B cell (primary cell): ENCODE measurements around the gene GANAB. TPM values are rescaled to one million over a fixed set of nuclear protein-coding genes. Genes with fewer than 3 reads are reported as not detected.
A peak's percentile ranks its signal among the peaks of the same experiment; 100 is the strongest.

ENCODE experiments used
- ATAC-seq: fragments of 200-7000 bp; cut with Tn5 transposase; one replicate; pipeline ENCODE4 v1.10.0; 2021; ENCODE audit warnings: low read depth, mild to moderate bottlenecking, moderate number of reproducible peaks, moderate library complexity
- CTCF ChIA-PET: fragments of 350-600 bp; sonication (Branson Sonifier 250); formaldehyde crosslinking; loops from one replicate; lab custom pipeline; 2021; ENCODE audit warnings: antibody characterized with exemption, inconsistent platforms; lab: Charles Lee
- POLR2A ChIA-PET: fragments of 350-600 bp; sonication (Branson Sonifier 250); formaldehyde crosslinking; loops from one replicate; lab custom pipeline; 2021; ENCODE audit warnings: antibody characterized with exemption; lab: Charles Lee
- DNase-seq: peaks from one replicate; pipeline ENCODE4 v3.0.0; 2013
- H2AFZ ChIP-seq: 2 replicates; pipeline ENCODE4 v1.6.1; 2012; ENCODE audit warnings: mild to moderate bottlenecking, low read depth, low read length; ENCODE audit not compliant: insufficient read depth, poor library complexity, severe bottlenecking
- H3K27ac ChIP-seq, 2 donors: 1 replicate in 1 of 2; 2 replicates in 1 of 2; pipeline ENCODE4 v1.5.1; 2012 to 2013; ENCODE audit warnings: low read length in 2 of 2, mild to moderate bottlenecking in 2 of 2, moderate library complexity in 1 of 2
- H3K27me3 ChIP-seq, 4 experiments: fragments of 200-600 bp in 1 of 4; sonication (generic) in 1 of 4; replicated peaks in 1 of 4; 1 replicate in 2 of 4; 2 replicates in 2 of 4; pipeline versions ENCODE4 v1.6.1 to v1.7.0; 2013 to 2016; ENCODE audit warnings: low read length in 3 of 4, mild to moderate bottlenecking in 2 of 4, mixed read lengths in 1 of 4, moderate library complexity in 1 of 4; ENCODE audit not compliant: insufficient read depth in 4 of 4, control insufficient read depth in 3 of 4; ENCODE audit errors: control extremely low read depth in 1 of 4
- H3K36me3 ChIP-seq, 2 experiments: replicated peaks in 1 of 2; 1 replicate in 1 of 2; 2 replicates in 1 of 2; pipeline versions ENCODE4 v1.6.1 to v1.7.1; 2013; ENCODE audit warnings: low read length in 1 of 2; ENCODE audit not compliant: insufficient read depth in 2 of 2, control insufficient read depth in 1 of 2; ENCODE audit errors: control extremely low read depth in 1 of 2, extremely low read depth in 1 of 2
- H3K4me1 ChIP-seq, 2 donors: fragments of 200-600 bp in 1 of 2; sonication (generic) in 1 of 2; 1 replicate in 1 of 2; 2 replicates in 1 of 2; pipeline versions ENCODE4 v1.5.1 to v1.6.1; 2013 to 2017; ENCODE audit warnings: low read length in 2 of 2; ENCODE audit not compliant: control insufficient read depth in 2 of 2, insufficient read depth in 2 of 2
- H3K4me2 ChIP-seq: replicated peaks from 2 replicates; pipeline ENCODE3; 2012; ENCODE audit warnings: mild to moderate bottlenecking, low read depth, low read length; ENCODE audit not compliant: poor library complexity, severe bottlenecking
- H3K4me3 ChIP-seq, 5 experiments: fragments of 200-600 bp in 1 of 5; sonication (generic) in 1 of 5; 1 replicate in 3 of 5; 2 replicates in 2 of 5; pipeline versions ENCODE4 v1.5.1 to v1.7.0; 2011 to 2016; ENCODE audit warnings: low read length in 4 of 5, mild to moderate bottlenecking in 4 of 5, low read depth in 2 of 5, control low read depth in 1 of 5, moderate library complexity in 1 of 5; ENCODE audit not compliant: insufficient read depth in 1 of 5; ENCODE audit errors: control extremely low read depth in 1 of 5, extremely low read depth in 1 of 5
- H3K79me2 ChIP-seq: fragments of 200-600 bp; sonication (generic); one replicate; pipeline ENCODE4 v1.6.0; 2016; ENCODE audit warnings: low read length; ENCODE audit not compliant: control insufficient read depth, insufficient read depth
- H3K9ac ChIP-seq: fragments of 200-600 bp; sonication (generic); 2 replicates; pipeline ENCODE4 v1.6.1; 2017; ENCODE audit warnings: mild to moderate bottlenecking, low read length, moderate library complexity
- H3K9me3 ChIP-seq, 3 donors: one replicate each; pipeline versions ENCODE4 v1.6.1 to v1.7.1; 2013; ENCODE audit warnings: low read length in 2 of 3; ENCODE audit not compliant: control insufficient read depth in 2 of 3, insufficient read depth in 1 of 3; ENCODE audit errors: control extremely low read depth in 1 of 3
- H4K20me1 ChIP-seq: 2 replicates; pipeline ENCODE4 v1.6.0; 2012; ENCODE audit warnings: mild to moderate bottlenecking, low read length; ENCODE audit not compliant: insufficient read depth, control insufficient read depth, poor library complexity, severe bottlenecking
- H3K27ac Mint-ChIP-seq: one replicate; pipeline ENCODE4 v1.8.0; 2021; ENCODE audit warnings: mixed read lengths
- H3K27me3 Mint-ChIP-seq: one replicate; pipeline ENCODE4 v1.8.0; 2021; ENCODE audit warnings: mixed read lengths
- H3K4me1 Mint-ChIP-seq: one replicate; pipeline ENCODE4 v1.8.0; 2021; ENCODE audit warnings: mixed read lengths
- H3K4me3 Mint-ChIP-seq: one replicate; pipeline ENCODE4 v1.8.0; 2021; ENCODE audit warnings: mixed read lengths
- H3K9me3 Mint-ChIP-seq: one replicate; pipeline ENCODE4 v1.8.0; 2022; ENCODE audit warnings: mixed read lengths; ENCODE audit not compliant: insufficient read depth
- EZH2 ChIP-seq: IDR thresholded peaks from 2 replicates; pipeline ENCODE4 v1.6.1; 2012; ENCODE audit warnings: borderline replicate concordance, low read depth, mild to moderate bottlenecking, moderate library complexity, low read length; ENCODE audit not compliant: insufficient read depth, poor library complexity, severe bottlenecking
- WGBS: methylation state at CpG from one replicate; pipeline ENCODE4 v1.1.5; 2013; ENCODE audit warnings: missing lambda C conversion rate; ENCODE audit not compliant: insufficient coverage; 5-methylcytosine and 5-hydroxymethylcytosine counted together
- intact Hi-C: fragments of 100-400 bp; cut with micrococcal nuclease; formaldehyde crosslinking; loops from one replicate; pipeline ENCODE4 v1.10.0; 2022
- polyA plus RNA-seq: library from polyadenylated mRNA; depleted of rRNA; stranded (reverse); fragments of >200 nt; gene quantifications from 2 replicates; pipeline ENCODE4 v1.2.3, GENCODE V29; 2012
- total RNA-seq, 2 donors: library from RNA; stranded (reverse); fragments of 120-200 nt in 1 of 2; gene quantifications; 1 replicate in 1 of 2; 2 replicates in 1 of 2; pipeline versions ENCODE4 v1.2.3 to v1.2.4, GENCODE V29; 2013 to 2022
- TF ChIP-seq, protein P1 (sequence below): fragments of 200-600 bp; IDR thresholded peaks from one replicate; pipeline ENCODE4 v1.8.0; 2022; ENCODE audit warnings: antibody characterized with exemption, mild to moderate bottlenecking

The GANAB gene
- total and polyA plus RNA-seq, 2 donors (not counting 1 experiment from before 2014, with no cell fraction given), result 98.7 to 204 TPM

DNA sequence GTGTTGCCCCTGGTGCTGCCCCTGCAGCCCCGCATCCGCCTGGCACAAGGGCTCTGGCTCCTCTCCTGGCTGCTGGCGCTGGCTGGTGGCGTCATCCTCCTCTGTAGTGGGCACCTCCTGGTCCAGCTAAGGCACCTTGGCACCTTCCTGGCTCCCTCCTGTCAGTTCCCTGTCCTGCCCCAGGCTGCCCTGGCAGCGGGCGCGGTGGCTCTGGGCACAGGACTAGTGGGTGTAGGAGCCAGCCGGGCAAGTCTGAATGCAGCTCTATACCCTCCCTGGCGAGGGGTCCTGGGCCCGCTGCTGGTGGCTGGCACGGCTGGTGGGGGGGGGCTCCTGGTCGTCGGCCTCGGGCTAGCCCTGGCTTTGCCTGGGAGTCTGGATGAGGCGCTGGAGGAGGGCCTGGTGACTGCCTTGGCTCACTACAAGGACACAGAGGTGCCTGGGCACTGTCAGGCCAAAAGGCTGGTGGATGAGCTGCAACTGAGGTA is 33.1 kb downstream of the GANAB start:
- ChIA-PET CTCF (interaction anchor here (1.1 to 3.7 kb wide), 2 partner anchors 8 to 21 kb away, joined by 4 to 32 read pairs; partner anchors contain the start of genes B3GAT3 and TUT1), POLR2A (interaction anchor here (0.6 to 1.6 kb wide), 3 partner anchors 12 to 24 kb away, joined by 3 to 5 read pairs (median 5); partner anchors contain the start of genes MTA2 and TUT1)
- Mint-ChIP-seq H3K4me1 (peaks cover 20% of the 10 kb centered on the region), H3K27me3 (no peaks in the 10 kb centered on the region), H3K4me3 (peak overlapping the region; percentile 60), H3K9me3 (no peaks in the 10 kb centered on the region), H3K27ac (peak overlapping the region; percentile 78)
- Histone ChIP-seq H3K27ac (peak overlapping the region; percentile 70 to 96), H2AFZ (peak overlapping the region; percentile 90), H3K27me3 (no peaks in the 10 kb centered on the region), H3K4me1 (peaks cover 10 to 21% of the 10 kb centered on the region in 2 donors), H3K79me2 (peaks cover 57% of the 10 kb centered on the region), H3K4me3 (no peak overlapping the region), H4K20me1 (peaks cover 11% of the 10 kb centered on the region), H3K9ac (no peak overlapping the region), H3K36me3 (peaks cover 0 to 33% of the 10 kb centered on the region in 2 experiments), H3K4me2 (peak overlapping the region; percentile 90), H3K9me3 (no peaks in the 10 kb centered on the region)
- TF ChIP-seq, protein P1, sequence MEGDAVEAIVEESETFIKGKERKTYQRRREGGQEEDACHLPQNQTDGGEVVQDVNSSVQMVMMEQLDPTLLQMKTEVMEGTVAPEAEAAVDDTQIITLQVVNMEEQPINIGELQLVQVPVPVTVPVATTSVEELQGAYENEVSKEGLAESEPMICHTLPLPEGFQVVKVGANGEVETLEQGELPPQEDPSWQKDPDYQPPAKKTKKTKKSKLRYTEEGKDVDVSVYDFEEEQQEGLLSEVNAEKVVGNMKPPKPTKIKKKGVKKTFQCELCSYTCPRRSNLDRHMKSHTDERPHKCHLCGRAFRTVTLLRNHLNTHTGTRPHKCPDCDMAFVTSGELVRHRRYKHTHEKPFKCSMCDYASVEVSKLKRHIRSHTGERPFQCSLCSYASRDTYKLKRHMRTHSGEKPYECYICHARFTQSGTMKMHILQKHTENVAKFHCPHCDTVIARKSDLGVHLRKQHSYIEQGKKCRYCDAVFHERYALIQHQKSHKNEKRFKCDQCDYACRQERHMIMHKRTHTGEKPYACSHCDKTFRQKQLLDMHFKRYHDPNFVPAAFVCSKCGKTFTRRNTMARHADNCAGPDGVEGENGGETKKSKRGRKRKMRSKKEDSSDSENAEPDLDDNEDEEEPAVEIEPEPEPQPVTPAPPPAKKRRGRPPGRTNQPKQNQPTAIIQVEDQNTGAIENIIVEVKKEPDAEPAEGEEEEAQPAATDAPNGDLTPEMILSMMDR, result no peak
- no peak for TF ChIP-seq EZH2
- intact Hi-C loops, result loop anchor here (1.0 to 2.0 kb wide), 3 partner anchors 33 to 113 kb away; partner anchors contain the start of genes GANAB and HNRNPUL2
- no peak for ATAC-seq
- DNase-seq, result no peak
- WGBS, result 87% methylated on average over 15 of the region's 15 CpGs
